Amniotic stem cell (primary cell): Measurements from ENCODE around the gene THSD4.

Experiments used
- DNase-seq: peaks from one replicate; lab custom pipeline; 2025; lab: John Stamatoyannopoulos, UW

The THSD4 gene

DNA sequence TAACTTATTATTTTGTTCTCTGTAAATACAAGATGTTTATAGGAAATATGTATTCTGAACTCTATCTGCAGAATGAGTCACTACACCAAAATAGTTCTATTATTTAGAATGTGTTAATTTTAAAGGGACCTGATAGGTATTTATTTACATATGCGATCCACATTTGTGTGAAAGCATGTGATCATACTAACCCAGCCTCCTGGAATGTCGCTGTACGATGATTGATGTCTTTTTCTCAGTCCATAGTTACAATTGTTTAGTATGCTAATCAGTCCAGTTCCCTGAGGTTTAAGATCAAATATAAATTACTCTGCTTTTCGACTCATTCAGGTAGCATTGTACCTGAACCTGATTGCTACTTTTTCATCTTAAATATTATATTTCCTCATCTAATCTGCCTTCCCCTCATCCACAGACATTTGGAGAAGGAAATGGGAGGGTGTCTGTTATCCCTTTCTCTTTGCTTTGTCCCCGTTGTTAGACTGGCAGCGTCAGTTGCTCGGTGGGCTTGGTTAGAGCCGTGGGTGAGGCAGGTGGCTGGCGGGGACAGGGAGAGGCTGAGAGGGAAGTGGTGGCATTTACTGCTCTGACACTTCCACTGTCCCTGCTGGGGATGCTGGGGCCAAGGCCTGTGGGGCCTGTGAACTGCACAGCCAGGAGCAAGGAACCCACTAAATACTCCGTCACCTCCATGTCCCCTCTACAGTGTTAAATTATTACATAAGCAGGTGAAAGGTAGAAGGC, 667.3 kb downstream of the THSD4 start:
- no peak for DNase-seq

- DNase-seq, result no peak
Observed at GRCh38 chr15:71784719-71785118, 669.4 kb downstream of the THSD4 start.

DNA sequence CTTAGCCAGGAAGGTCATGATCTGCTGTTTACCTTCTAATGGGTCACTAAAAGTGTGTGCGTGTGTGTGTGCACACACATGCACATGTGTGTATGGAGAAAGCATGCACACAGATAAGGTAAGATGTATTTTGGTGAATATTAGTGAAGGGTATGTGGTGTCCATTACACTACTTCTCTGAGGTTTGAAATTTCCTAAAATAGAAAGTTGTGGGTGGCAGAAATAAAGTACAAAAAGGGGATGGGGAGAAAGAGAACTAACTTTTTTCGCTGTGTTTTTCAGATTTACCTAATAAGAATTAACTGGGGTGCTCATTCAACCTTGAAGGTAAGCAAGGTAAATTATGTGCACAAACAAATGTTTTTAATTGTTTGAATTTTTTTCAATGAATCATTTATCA, 670.7 kb downstream of the THSD4 start:
- DNase-seq, result no peak

- no peak for DNase-seq
Observed at GRCh38 chr15:71786673-71787072, 671.4 kb downstream of the THSD4 start.

GRCh38 chr15:71788646-71789579, 673.6 kb downstream of the THSD4 start:
- no peak for DNase-seq

DNA sequence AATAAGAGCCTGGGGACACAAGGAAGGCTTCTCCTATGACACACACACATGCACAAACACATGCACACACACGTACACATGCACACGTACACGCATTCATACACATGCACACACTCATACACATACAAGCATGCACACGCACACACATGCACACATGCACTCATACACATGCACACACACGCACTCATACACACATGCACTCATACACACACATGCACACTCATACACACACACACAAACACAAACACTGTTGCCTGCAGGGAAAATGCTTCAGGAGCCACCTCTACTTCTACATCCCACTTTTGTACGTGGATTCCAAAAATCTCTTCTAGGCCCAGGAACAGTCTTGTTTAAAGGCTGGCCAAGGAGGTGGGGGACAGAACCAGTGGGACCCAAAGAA, 674.3 kb downstream of the THSD4 start:
- DNase-seq, result no peak

DNA sequence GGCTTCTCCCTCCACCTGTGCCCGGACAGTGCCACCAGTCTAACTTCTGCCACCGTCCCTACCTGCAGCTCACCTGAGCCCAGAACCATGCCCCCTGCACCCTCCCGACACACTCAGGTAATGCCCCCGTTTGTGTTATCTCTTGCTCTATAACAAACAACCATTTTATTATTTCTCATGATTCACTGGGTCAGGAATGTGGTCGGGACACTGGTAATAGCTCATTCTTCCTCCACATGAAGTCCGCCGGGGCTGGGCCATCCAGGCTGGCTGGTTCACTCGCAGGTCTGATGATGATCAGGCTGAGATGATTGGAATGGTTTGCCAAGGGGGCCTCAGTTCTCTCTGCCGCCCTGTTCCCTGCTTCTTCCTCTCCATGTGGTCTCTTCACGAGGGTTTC, 674.8 kb downstream of the THSD4 start:
- no peak for DNase-seq

DNA sequence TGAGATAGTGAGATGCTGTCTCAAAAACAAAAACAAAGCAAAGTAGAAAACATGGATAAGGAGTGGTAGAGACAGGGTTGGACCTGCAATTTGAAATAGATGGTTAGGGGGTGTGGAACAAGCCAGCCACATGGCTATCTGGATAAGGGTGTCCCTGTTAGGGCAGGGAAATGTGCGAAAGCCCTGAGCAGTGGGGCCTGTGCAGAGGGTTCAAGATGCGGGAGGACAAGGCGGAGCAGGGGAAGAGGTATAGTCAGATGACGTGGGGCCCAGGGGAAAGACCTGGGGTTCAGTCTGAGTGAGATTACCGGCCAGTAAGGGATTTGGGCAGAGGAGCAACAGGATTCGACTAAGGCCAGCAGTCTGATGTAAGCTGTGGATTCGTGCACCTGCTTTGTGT, 676.7 kb downstream of the THSD4 start:
- DNase-seq, result no peak

DNA sequence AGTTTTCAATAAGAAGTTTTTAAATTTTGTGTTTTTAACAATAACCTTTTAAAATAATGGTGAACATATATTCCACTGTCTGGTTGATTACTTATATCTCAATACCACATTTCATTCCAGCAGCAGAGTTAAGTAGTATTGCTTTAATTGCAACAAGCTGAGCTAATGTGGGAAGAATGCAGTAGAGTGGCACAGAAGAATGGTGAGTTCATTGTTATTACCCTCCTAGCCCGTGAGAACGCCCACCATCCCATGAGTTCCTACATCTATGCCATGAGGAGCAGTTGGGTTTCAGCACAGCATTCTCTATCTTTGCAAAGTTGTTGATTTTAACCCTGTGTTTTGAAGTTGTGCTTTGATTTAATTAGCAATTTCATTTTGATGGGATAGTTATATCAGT, 677.2 kb downstream of the THSD4 start:
- DNase-seq, result no peak

DNA sequence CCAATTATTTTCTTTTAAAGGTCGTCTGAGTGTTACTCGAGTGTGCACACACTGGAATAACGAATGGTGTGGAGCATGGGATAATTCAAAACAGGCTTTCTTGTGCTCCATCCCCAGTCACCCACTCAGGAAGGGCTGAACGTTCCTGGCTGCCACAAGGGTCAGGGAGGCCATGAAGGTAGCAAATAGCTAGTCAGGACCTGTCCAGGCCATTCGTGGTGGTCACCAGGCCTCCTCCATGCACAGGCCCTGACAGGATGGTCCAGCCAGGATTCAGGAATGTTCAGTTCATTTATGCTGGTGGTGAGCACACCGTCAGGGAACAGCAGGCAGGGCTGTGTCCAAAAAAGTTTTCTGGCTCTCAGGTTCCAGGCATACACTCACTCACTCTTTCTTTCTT, 683.4 kb downstream of the THSD4 start:
- no peak for DNase-seq

- no peak for DNase-seq
Observed at GRCh38 chr15:71800190-71800589, 684.9 kb downstream of the THSD4 start.

- DNase-seq, result no peak
Observed at GRCh38 chr15:71800835-71801745, 685.8 kb downstream of the THSD4 start.

GRCh38 chr15:71801935-71802655, 686.8 kb downstream of the THSD4 start:
- no peak for DNase-seq

GRCh38 chr15:71802770-71803169, 687.5 kb downstream of the THSD4 start:
- no peak for DNase-seq

DNA sequence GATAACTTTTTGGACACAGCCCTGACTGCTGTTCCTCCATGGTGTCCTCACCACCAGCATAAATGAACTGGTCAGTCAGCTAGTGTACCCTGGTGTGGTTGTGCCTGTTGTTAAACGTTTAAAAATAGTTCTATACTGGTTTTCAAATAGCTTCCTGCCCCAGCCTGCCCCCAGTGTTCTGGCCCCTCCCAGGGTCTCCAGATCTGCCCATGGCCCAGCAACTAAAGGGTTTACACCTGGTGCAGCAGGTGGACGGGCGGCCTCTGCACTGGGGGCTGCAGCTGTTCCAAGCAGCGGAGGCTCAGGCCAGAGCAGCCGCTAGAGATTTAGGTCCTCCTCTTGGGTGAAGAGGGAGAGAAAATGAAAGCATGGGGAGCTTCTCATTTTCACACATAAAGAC, 689.0 kb downstream of the THSD4 start:
- DNase-seq, result no peak

GRCh38 chr15:71804695-71805470, 689.6 kb downstream of the THSD4 start:
- DNase-seq, result no peak

DNA sequence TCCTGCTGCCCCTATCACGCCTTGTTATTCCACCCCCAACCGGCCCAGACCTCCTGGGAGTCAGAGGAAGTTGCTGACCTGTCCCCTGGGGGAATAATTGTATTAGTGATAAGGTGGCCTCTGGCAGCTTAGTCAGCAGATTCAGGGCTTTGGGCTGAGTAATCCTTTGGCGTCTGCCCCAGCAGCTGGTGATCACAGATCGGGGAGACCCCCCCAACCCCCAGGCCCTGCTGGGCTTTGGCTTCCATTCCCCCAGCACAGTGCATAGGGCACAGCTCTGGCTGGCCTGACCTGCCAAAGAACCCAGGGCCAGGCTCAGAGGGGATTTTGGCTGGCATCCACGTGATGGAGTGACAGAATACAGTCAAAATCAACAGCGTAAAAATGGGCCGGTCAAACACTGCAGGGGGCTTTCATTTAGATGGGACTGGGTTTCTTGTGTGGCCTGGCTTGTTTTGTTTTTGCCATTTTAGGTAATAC, 691.2 kb downstream of the THSD4 start:
- no peak for DNase-seq

DNA sequence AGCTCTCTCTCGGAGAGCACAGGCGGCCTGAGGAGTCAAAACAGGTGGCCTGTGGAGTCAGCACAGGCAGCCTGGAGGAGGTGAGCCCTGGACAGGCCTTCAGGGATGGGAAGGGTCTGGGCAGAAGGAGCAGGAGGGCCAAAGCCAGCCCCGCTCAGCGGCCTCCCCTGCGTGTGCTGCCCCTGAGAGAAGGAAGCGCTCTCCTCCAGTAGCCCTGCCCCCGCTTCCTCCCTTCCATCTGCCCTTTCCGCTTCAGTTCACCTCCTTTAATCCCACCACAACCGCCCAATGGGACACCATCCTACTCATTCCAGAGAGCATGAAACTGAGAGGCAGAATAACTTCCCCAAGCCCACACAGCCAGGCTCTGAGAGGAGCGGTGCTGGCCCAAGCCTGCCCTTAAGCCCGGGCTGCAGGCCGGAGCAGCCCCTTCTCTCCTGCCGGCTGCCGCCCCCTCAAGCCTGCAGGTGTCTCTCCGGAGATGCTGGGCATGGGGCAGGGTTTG, 691.9 kb downstream of the THSD4 start:
- DNase-seq, result no peak

GRCh38 chr15:71807691-71808091, 692.4 kb downstream of the THSD4 start:
- no peak for DNase-seq

- DNase-seq, result no peak
Observed at GRCh38 chr15:71808311-71809020, 693.2 kb downstream of the THSD4 start.
